Measurements from ENCODE around the gene HUNK. TPM values are rescaled to one million over a fixed set of nuclear protein-coding genes. Genes with fewer than 3 reads are reported as not detected.

Gene HUNK
- total RNA-seq, 1 experiment from 2014 or later, result 4.8 TPM

DNA sequence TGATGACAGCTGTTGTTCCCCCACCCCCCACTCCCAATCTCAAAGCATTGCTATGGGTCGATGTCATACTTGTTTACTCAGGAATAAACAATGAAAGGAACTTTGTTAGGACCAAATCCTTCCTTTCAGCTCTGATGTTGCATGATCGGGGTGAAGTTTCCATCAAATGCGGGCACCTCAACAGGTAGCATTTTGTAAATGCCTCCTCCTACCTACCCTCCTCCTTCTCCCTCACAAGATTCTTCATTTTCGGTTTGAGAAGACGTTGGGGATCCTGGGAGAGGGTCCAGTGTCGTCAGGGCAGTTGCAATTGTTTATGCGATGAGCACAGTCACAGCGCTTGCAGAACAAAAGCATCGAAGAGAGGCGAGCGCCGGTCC lies 758 bp upstream of the HUNK start:
- H3K27me3 ChIP-seq (replicated peaks; ENCODE audit: control insufficient read depth, insufficient read depth, low read length), result peaks cover 2% of the 10 kb centered on the region
- intact Hi-C loops (cut with micrococcal nuclease; ENCODE audit: unreplicated experiment), result loop anchor here (10.0 kb wide), 1 partner anchor 73 kb away; no protein-coding TSS in a partner anchor

GRCh38 chr21:31873275-31873695 lies 465 bp downstream of the HUNK start:
- ChIA-PET POLR2A (no interaction called here), CTCF (interaction anchor here (0.6 to 3.0 kb wide), 3 partner anchors 16 to 52 kb away, joined by 4 to 13 read pairs (median 6); no protein-coding TSS in a partner anchor)
- Mint-ChIP-seq H3K9me3 (ENCODE audit: unreplicated experiment) (no peaks in the 10 kb centered on the region), H3K27ac (ENCODE audit: unreplicated experiment) (no peak overlapping the region), H3K4me1 (ENCODE audit: low read depth, unreplicated experiment) (peaks cover 12% of the 10 kb centered on the region), H3K4me3 (ENCODE audit: unreplicated experiment) (peak overlapping the region; percentile 86), H3K27me3 (ENCODE audit: insufficient read depth, unreplicated experiment) (peaks cover 8% of the 10 kb centered on the region), H3K36me3 (ENCODE audit: insufficient read depth, unreplicated experiment) (peaks cover 12% of the 10 kb centered on the region)
- TF ChIP-seq, protein P1, sequence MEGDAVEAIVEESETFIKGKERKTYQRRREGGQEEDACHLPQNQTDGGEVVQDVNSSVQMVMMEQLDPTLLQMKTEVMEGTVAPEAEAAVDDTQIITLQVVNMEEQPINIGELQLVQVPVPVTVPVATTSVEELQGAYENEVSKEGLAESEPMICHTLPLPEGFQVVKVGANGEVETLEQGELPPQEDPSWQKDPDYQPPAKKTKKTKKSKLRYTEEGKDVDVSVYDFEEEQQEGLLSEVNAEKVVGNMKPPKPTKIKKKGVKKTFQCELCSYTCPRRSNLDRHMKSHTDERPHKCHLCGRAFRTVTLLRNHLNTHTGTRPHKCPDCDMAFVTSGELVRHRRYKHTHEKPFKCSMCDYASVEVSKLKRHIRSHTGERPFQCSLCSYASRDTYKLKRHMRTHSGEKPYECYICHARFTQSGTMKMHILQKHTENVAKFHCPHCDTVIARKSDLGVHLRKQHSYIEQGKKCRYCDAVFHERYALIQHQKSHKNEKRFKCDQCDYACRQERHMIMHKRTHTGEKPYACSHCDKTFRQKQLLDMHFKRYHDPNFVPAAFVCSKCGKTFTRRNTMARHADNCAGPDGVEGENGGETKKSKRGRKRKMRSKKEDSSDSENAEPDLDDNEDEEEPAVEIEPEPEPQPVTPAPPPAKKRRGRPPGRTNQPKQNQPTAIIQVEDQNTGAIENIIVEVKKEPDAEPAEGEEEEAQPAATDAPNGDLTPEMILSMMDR (IDR thresholded peaks at IDR 0.05; ENCODE audit: insufficient read depth in 1 of 2, low read depth in 1 of 2, low read length in 1 of 2, severe bottlenecking in 1 of 2, unreplicated experiment in 1 of 2), result no peak
- Histone ChIP-seq H3K9me3 (no peaks in the 10 kb centered on the region), H3K36me3 (ENCODE audit: control insufficient read depth, insufficient read depth, low read length) (no peaks in the 10 kb centered on the region), H3K4me1 (no peaks in the 10 kb centered on the region), H3K27me3 (replicated peaks; ENCODE audit: control insufficient read depth, insufficient read depth, low read length) (peaks cover 2% of the 10 kb centered on the region), H3K4me3 (ENCODE audit: low read depth, low read length) (peak overlapping the region; percentile 77)
- intact Hi-C loops (cut with micrococcal nuclease; ENCODE audit: unreplicated experiment), result loop anchor here (10.0 kb wide), 1 partner anchor 72 kb away; no protein-coding TSS in a partner anchor
- no TSS peak for BruUV-seq (replicated peaks)
- DNase-seq, result peak in 1 of 2 experiments; percentile 52

More for the DNA sequence above, 758 bp upstream of the HUNK start:
- Mint-ChIP-seq H3K36me3 (ENCODE audit: insufficient read depth, unreplicated experiment) (peaks cover 5% of the 10 kb centered on the region), H3K27ac (ENCODE audit: unreplicated experiment) (no peak overlapping the region), H3K27me3 (ENCODE audit: insufficient read depth, unreplicated experiment) (peaks cover 9% of the 10 kb centered on the region), H3K9me3 (ENCODE audit: unreplicated experiment) (no peaks in the 10 kb centered on the region), H3K4me3 (ENCODE audit: unreplicated experiment) (peak overlapping the region; percentile 86), H3K4me1 (ENCODE audit: low read depth, unreplicated experiment) (peaks cover 6% of the 10 kb centered on the region)
- H3K4me1 ChIP-seq, result no peaks in the 10 kb centered on the region
- peak overlapping the region; percentile 77 for H3K4me3 ChIP-seq (ENCODE audit: low read depth, low read length)
- no peaks in the 10 kb centered on the region for H3K9me3 ChIP-seq
- DNase-seq, result no peak
- H3K36me3 ChIP-seq (ENCODE audit: control insufficient read depth, insufficient read depth, low read length), result no peaks in the 10 kb centered on the region
- POLR2A ChIA-PET, result no interaction called here
- CTCF ChIA-PET, result interaction anchor here (3.0 kb wide), 1 partner anchor 17 kb away, joined by 13 read pairs; no protein-coding TSS in a partner anchor
- TF ChIP-seq, protein P1 (IDR thresholded peaks at IDR 0.05; ENCODE audit: insufficient read depth in 1 of 2, low read depth in 1 of 2, low read length in 1 of 2, severe bottlenecking in 1 of 2, unreplicated experiment in 1 of 2), result no peak
- BruUV-seq (replicated peaks), result no TSS peak

- no peaks in the 10 kb centered on the region for H3K36me3 ChIP-seq (ENCODE audit: control insufficient read depth, insufficient read depth, low read length)
- H3K27me3 Mint-ChIP-seq (ENCODE audit: insufficient read depth, unreplicated experiment), result peaks cover 4% of the 10 kb centered on the region
- ChIA-PET CTCF (interaction anchor here (0.6 to 3.0 kb wide), 4 partner anchors 15 to 109 kb away, joined by 3 to 13 read pairs (median 5); no protein-coding TSS in a partner anchor), POLR2A (no interaction called here)
- DNase-seq, result peak; percentile 58 to 80
- peak overlapping the region; percentile 86 for H3K4me3 Mint-ChIP-seq (ENCODE audit: unreplicated experiment)
- peaks cover 12% of the 10 kb centered on the region for H3K4me1 Mint-ChIP-seq (ENCODE audit: low read depth, unreplicated experiment)
- H3K27me3 ChIP-seq (replicated peaks; ENCODE audit: control insufficient read depth, insufficient read depth, low read length), result peaks cover 2% of the 10 kb centered on the region
- peak overlapping the region; percentile 77 for H3K4me3 ChIP-seq (ENCODE audit: low read depth, low read length)
- TF ChIP-seq, protein P1 (IDR thresholded peaks at IDR 0.05; ENCODE audit: insufficient read depth in 1 of 2, low read depth in 1 of 2, low read length in 1 of 2, severe bottlenecking in 1 of 2, unreplicated experiment in 1 of 2), result peak; percentile 74 to 78
- no peak overlapping the region for H3K27ac Mint-ChIP-seq (ENCODE audit: unreplicated experiment)
- H3K9me3 ChIP-seq, result no peaks in the 10 kb centered on the region
- no peaks in the 10 kb centered on the region for H3K9me3 Mint-ChIP-seq (ENCODE audit: unreplicated experiment)
- peaks cover 12% of the 10 kb centered on the region for H3K36me3 Mint-ChIP-seq (ENCODE audit: insufficient read depth, unreplicated experiment)
- BruUV-seq (replicated peaks), result no TSS peak
- no peaks in the 10 kb centered on the region for H3K4me1 ChIP-seq
- intact Hi-C loops (cut with micrococcal nuclease; ENCODE audit: unreplicated experiment), result loop anchor here (10.0 kb wide), 1 partner anchor 71 kb away; no protein-coding TSS in a partner anchor
Measured at GRCh38 chr21:31873696-31874599, 1.1 kb downstream of the HUNK start.
